Right cardiac atrium (tissue), 5 donors: Measurements from ENCODE around the gene MYO5A. TPM values are rescaled to one million over a fixed set of nuclear protein-coding genes. Genes with fewer than 3 reads are reported as not detected.

Experiments
- ATAC-seq, 2 donors: fragments of 200-7000 bp; cut with Tn5 transposase; one replicate each; pipeline versions ENCODE4 v1.8.0 to v1.9.1; 2020; ENCODE audit warnings: moderate library complexity in 2 of 2, mild to moderate bottlenecking in 1 of 2
- DNase-seq, 3 donors: peaks; one replicate each; pipeline ENCODE4 v3.0.0-alpha.2; 2020
- H3K27ac ChIP-seq: one replicate; pipeline ENCODE4 v1.5.1; 2013; ENCODE audit warnings: mild to moderate bottlenecking, low read length, control low read depth, moderate library complexity
- H3K27me3 ChIP-seq: one replicate; pipeline ENCODE4 v1.6.1; 2013; ENCODE audit not compliant: control insufficient read depth, insufficient read depth
- H3K4me1 ChIP-seq: one replicate; pipeline ENCODE4 v1.6.1; 2013; ENCODE audit warnings: low read length; ENCODE audit not compliant: control insufficient read depth, insufficient read depth
- H3K4me3 ChIP-seq: one replicate; pipeline ENCODE4 v1.5.1; 2013; ENCODE audit warnings: low read length, control low read depth
- H3K9me3 ChIP-seq: one replicate; pipeline ENCODE4 v1.6.1; 2013; ENCODE audit warnings: low read length; ENCODE audit not compliant: control insufficient read depth
- whole genome bisulfite sequencing: extraction: QIAGEN DNeasy Blood & Tissue Kit; methylation state at CpG from one replicate; pipeline ENCODE4 v1.1.7; 2013; 5-methylcytosine and 5-hydroxymethylcytosine counted together
- intact Hi-C, 4 donors: fragments of 100-400 bp; cut with DNase I; formaldehyde crosslinking; loops; one replicate each; pipeline versions ENCODE4 v1.11.0 to v1.14.0; 2022 to 2023
- polyA plus RNA-seq: library from polyadenylated mRNA; stranded (reverse); fragments of 200-250 nt; gene quantifications from one replicate; pipeline ENCODE4 v1.2.3, GENCODE V29; 2013
- total RNA-seq, 4 donors: library from RNA; stranded (reverse); fragmentation: NEBNext Ultra II Directional; extraction: Animal tissue kit (Norgen Biotek cat#: 25700); gene quantifications; one replicate each; pipeline ENCODE4 v1.2.1, GENCODE V29; 2021
- donor health status: healthy with polysubstance abuse.
- donor health status: DM: no; HTN: yes; CAD: no.
- donor health status: DM: no; HTN: no; CAD: no.
- donor health status: DM: no; HTN: yes; CAD: no; lungs with severe emphysema.
- donor health status: DM: yes; HTN: yes; CAD: no.

MYO5A gene
- total and polyA plus RNA-seq, 5 donors = 4.1 to 17.7 (median 11.0) TPM

DNA sequence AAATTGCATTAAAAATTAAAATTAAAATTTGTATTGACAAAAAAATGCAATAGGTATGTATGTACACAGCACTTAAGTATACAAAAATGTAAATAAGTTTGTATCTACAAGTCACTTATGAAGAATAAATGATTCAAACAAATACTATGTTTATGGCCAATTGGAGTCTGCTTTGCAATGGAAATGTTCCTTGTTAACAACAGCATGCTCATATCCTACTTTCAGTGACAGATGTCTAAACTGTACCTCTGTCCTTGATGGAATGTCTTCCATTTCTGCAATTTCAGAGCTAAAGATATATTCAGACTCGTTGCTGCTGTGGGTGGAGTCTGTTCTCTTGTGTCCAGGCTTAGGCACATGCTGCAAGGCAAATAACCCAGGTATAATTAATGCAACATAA lies 169.0 kb downstream of the MYO5A start:
- ATAC-seq (no peak), DNase-seq (no peak)
- Histone ChIP-seq H3K4me1 (no peaks in the 10 kb centered on the region), H3K27me3 (no peaks in the 10 kb centered on the region), H3K27ac (no peak overlapping the region), H3K4me3 (no peak overlapping the region), H3K9me3 (no peaks in the 10 kb centered on the region)
- WGBS = 59% methylated on average over 1 of the region's 1 CpG
- intact Hi-C loops = no loop called here

DNA sequence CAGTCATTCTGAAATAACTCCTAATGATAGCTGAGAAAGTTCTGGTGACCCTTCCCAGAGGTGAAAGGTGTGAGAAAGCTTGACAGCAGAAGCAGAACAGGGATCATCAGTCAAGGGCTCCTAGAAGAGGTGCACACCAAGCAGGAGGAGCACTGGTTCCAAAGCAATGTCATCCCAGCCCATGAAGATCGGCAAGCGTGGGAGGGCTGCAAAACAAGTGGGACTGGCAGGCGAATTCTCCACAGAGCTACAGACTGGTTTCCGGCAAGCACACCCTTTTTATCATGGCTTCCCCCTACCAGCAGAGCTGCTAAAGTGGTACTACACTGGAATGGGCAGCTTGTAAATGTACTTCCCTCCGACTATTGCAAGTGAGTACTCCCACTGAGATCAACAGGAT lies 170.7 kb downstream of the MYO5A start:
- Histone ChIP-seq H3K27me3 (no peaks in the 10 kb centered on the region), H3K4me3 (no peak overlapping the region), H3K9me3 (no peaks in the 10 kb centered on the region), H3K27ac (no peak overlapping the region), H3K4me1 (no peaks in the 10 kb centered on the region)
- DNase-seq = no peak
- no peak for ATAC-seq
- intact Hi-C loops = no loop called here
- 93% methylated on average over 5 of the region's 5 CpGs for WGBS

DNA sequence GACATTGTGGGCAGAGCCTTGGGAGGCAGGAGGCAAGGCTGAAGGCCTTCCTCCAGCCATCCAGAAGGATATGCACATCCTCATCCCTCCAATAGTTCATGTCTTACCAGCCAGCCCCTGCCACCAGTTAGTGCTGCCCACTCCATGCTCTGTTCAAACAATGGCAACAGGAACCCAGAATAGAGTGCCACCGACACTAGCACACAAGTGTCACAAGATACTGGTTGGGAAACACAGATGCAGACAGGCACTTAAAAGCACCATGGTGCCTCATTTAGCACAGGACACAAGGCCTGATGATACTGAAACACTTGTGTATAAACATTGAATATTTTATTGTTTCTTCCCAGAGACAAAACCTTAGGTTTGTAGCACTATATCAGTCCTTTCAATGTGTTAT lies 176.6 kb downstream of the MYO5A start:
- peak overlapping the region; percentile 53 for H3K27ac ChIP-seq
- ATAC-seq (peak in 1 of 2 donors; percentile 20), DNase-seq (no peak)
- intact Hi-C loops = no loop called here
- H3K9me3 ChIP-seq = no peaks in the 10 kb centered on the region
- no peaks in the 10 kb centered on the region for H3K27me3 ChIP-seq
- WGBS = 65% methylated on average over 1 of the region's 1 CpG
- H3K4me3 ChIP-seq = no peak overlapping the region
- H3K4me1 ChIP-seq = peaks cover 3% of the 10 kb centered on the region

DNA sequence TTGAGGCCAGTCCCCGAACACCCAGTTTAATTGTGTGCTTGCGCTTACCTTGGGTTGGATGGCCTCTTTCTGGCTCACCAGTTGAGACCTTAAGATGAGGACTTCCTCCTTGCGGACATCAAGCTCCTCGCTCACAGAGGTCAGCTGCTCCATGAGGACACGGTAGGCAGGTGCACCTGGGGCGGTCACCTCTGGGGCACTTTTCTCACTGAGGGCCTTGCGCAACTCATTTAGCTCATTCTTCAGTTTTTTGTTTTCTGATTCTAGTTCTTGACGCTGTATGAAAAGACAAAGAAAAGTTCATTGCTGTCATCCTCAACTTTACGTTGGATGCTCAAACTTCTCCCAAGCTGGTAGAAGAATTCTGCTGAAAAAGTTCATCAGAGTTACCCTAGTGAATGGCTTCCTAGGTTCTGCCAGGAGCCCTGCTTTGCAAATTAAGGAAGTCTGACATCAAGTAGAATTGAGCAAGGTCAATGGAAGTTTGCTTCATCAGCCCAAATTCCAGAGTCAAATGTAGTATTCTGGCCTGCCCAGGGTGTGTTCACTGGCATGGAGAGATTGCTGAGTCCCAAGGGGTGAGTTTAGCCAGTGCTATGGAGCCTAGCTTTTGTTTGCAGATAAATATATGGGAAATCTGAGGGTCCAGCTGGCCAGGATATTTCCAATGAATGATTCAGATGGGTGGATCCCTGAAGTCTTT lies 177.3 kb downstream of the MYO5A start:
- Histone ChIP-seq H3K27ac (peak overlapping the region; percentile 16), H3K27me3 (no peaks in the 10 kb centered on the region), H3K9me3 (no peaks in the 10 kb centered on the region), H3K4me3 (no peak overlapping the region), H3K4me1 (peaks cover 3% of the 10 kb centered on the region)
- intact Hi-C loops = no loop called here
- DNase-seq = no peak
- peak; percentile 67 to 80 for ATAC-seq
- 94% methylated on average over 9 of the region's 9 CpGs for WGBS

DNA sequence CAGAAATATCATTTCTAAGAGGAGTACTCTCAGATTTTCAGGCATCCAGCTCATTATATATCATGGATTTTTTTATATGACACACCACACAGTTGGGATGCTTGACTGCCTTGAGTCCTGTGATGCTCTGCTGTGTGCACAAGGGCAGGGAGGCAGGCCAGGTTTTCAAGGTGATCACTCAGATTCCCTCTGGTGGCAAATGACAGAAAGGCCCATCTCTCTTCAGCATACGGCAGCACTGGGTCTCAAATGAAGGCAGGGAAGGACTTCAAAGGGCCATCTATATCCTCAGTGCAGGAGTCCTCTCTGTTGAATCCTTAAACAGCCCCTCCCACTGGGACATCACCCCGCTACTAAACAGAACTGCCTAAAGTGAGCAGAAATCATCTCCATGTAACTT lies 178.3 kb downstream of the MYO5A start:
- H3K27ac ChIP-seq = no peak overlapping the region
- H3K4me1 ChIP-seq = peaks cover 3% of the 10 kb centered on the region
- H3K9me3 ChIP-seq = no peaks in the 10 kb centered on the region
- 93% methylated on average over 2 of the region's 2 CpGs for WGBS
- ATAC-seq (no peak), DNase-seq (no peak)
- intact Hi-C loops = no loop called here
- no peaks in the 10 kb centered on the region for H3K27me3 ChIP-seq
- H3K4me3 ChIP-seq = no peak overlapping the region

GRCh38 chr15:52349052-52349700 lies 179.5 kb downstream of the MYO5A start:
- Histone ChIP-seq H3K4me1 (peaks cover 3% of the 10 kb centered on the region), H3K27me3 (no peaks in the 10 kb centered on the region), H3K4me3 (no peak overlapping the region), H3K9me3 (no peaks in the 10 kb centered on the region), H3K27ac (peak overlapping the region; percentile 81)
- ATAC-seq (peak in 1 of 2 donors; percentile 34), DNase-seq (no peak)
- intact Hi-C loops = no loop called here
- 59% methylated on average over 6 of the region's 6 CpGs for WGBS

DNA sequence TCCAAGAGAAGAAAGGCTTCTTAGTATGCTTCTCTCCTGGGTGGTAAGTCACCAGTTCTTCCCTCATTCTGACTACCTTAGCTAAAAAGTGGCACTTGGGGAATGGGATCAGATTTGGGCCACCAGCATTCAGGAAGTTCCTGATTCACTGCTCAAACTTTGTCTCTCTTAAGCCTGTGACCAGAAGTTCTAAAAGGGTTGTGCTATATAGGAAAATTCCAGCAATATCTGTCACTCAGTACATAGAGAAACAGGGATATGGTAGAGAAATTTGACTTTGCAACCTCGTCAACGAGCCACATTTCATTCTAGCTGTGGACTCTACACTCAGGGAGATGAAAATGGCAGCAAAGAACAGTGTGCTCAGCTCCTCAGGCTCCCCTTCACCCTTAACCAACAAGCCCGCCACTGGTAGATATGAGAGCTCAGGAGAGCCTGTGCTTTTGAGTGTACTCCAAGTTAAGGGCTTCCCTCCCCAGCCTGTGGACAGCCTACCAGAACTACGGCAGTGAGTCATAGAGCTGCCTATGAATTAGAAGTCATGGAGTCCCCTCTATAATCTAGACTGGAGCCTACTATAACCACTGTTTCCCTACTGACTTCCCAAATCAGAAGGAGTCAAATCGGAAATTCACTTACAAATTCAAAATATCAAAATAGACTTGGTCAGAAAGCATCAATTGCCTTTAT lies 180.5 kb downstream of the MYO5A start:
- Histone ChIP-seq H3K4me3 (no peak overlapping the region), H3K4me1 (peaks cover 3% of the 10 kb centered on the region), H3K27ac (peak overlapping the region; percentile 92), H3K9me3 (no peaks in the 10 kb centered on the region), H3K27me3 (no peaks in the 10 kb centered on the region)
- intact Hi-C loops = no loop called here
- DNase-seq (no peak), ATAC-seq (peak; percentile 64 to 69)
- WGBS = 59% methylated on average over 5 of the region's 5 CpGs

- DNase-seq (no peak), ATAC-seq (peak; percentile 86 to 89)
- H3K27ac ChIP-seq = peak overlapping the region; percentile 43
- intact Hi-C loops = no loop called here
- WGBS = 65% methylated on average over 1 of the region's 1 CpG
- H3K4me3 ChIP-seq = no peak overlapping the region
- H3K27me3 ChIP-seq = no peaks in the 10 kb centered on the region
- H3K9me3 ChIP-seq = no peaks in the 10 kb centered on the region
- H3K4me1 ChIP-seq = peaks cover 3% of the 10 kb centered on the region
These were observed 184.1 kb downstream of the MYO5A start for GRCh38 chr15:52344592-52344991.

GRCh38 chr15:52343831-52344230 lies 184.8 kb downstream of the MYO5A start:
- DNase-seq = no peak
- peak; percentile 33 to 44 for ATAC-seq
- intact Hi-C loops = no loop called here
- Histone ChIP-seq H3K27me3 (no peaks in the 10 kb centered on the region), H3K27ac (no peak overlapping the region), H3K4me1 (peaks cover 1% of the 10 kb centered on the region), H3K9me3 (no peaks in the 10 kb centered on the region), H3K4me3 (no peak overlapping the region)
- WGBS = 68% methylated on average over 3 of the region's 3 CpGs

DNA sequence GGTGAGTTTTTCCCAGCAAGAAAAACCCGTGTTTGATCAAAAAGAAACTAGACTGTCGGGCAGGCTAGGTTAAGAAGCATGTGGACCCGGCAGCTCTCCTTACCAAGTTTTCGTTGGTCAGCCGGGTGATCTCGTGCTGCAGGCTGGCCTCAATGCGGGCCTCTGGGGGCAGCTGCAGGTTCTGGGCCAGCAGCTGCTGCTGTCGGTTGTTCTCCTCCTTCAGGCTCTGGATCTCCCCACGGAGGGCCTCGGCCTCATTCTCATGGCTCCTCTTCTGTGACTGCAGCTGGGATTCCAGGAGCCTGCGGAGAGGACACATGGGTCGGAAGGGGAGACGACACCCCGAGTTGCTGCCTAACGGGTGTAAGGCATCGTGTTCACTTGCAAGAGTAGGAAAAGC lies 188.6 kb downstream of the MYO5A start:
- Histone ChIP-seq H3K9me3 (no peaks in the 10 kb centered on the region), H3K4me1 (no peaks in the 10 kb centered on the region), H3K27ac (no peak overlapping the region), H3K27me3 (no peaks in the 10 kb centered on the region), H3K4me3 (no peak overlapping the region)
- ATAC-seq (no peak), DNase-seq (peak in 2 of 3 donors; percentile 59 to 60)
- 88% methylated on average over 16 of the region's 16 CpGs for WGBS
- intact Hi-C loops = no loop called here

GRCh38 chr15:52338891-52339290 lies 189.8 kb downstream of the MYO5A start:
- Histone ChIP-seq H3K27ac (no peak overlapping the region), H3K4me3 (no peak overlapping the region), H3K27me3 (no peaks in the 10 kb centered on the region), H3K4me1 (no peaks in the 10 kb centered on the region), H3K9me3 (no peaks in the 10 kb centered on the region)
- DNase-seq (no peak), ATAC-seq (no peak)
- intact Hi-C loops = loop anchor here in 1 of 4 donors (10.0 kb wide), 1 partner anchor 226 kb away; the partner anchor contains the start of gene ARPP19
- 96% methylated on average over 1 of the region's 1 CpG for WGBS
